Tibial artery (tissue), 4 donors: ENCODE data around the gene IGSF21.

Experiments
- DNase-seq, 2 donors: peaks; one replicate each; pipeline ENCODE4 v3.0.0-alpha.2; 2019
- H3K27ac ChIP-seq, 2 donors: fragments of 200-600 bp; sonication (generic) in 1 of 2; 1 replicate in 1 of 2; 2 replicates in 1 of 2; pipeline ENCODE4 v1.5.1; 2018 to 2019; ENCODE audit warnings: mild to moderate bottlenecking in 1 of 2
- H3K27me3 ChIP-seq, 2 donors: fragments of 200-600 bp; sonication (generic) in 1 of 2; one replicate each; pipeline versions ENCODE4 v1.5.1 to v1.6.0; 2016 to 2019
- H3K36me3 ChIP-seq, 3 donors: fragments of 200-600 bp; sonication (generic) in 2 of 3; one replicate each; pipeline ENCODE4 v1.5.1; 2016 to 2019; ENCODE audit warnings: mild to moderate bottlenecking in 2 of 3
- H3K4me1 ChIP-seq, 4 donors: fragments of 200-600 bp; sonication (generic) in 2 of 4; 1 replicate in 3 of 4; 2 replicates in 1 of 4; pipeline ENCODE4 v1.5.1; 2016 to 2019
- H3K4me3 ChIP-seq, 2 donors: fragments of 200-600 bp; sonication (generic) in 1 of 2; 1 replicate in 1 of 2; 2 replicates in 1 of 2; pipeline ENCODE4 v1.5.1; 2018 to 2019; ENCODE audit warnings: mild to moderate bottlenecking in 2 of 2
- H3K9me3 ChIP-seq, 3 donors: fragments of 200-600 bp; sonication (generic) in 1 of 3; one replicate each; pipeline ENCODE4 v1.5.1; 2016 to 2019
- intact Hi-C: fragments of 100-400 bp; cut with DNase I; formaldehyde crosslinking; loops from one replicate; pipeline ENCODE4 v1.15.0; 2023; ENCODE audit warnings: low total_unique reads
- TF ChIP-seq, protein P1 (sequence below), 2 experiments: fragments of 200-600 bp in 1 of 2; fragments of 450-650 bp in 1 of 2; IDR thresholded peaks; one replicate each; pipeline ENCODE4 v1.5.1; 2017 to 2019; ENCODE audit warnings: antibody characterized with exemption in 2 of 2, mild to moderate bottlenecking in 1 of 2, moderate library complexity in 1 of 2

IGSF21 gene

DNA sequence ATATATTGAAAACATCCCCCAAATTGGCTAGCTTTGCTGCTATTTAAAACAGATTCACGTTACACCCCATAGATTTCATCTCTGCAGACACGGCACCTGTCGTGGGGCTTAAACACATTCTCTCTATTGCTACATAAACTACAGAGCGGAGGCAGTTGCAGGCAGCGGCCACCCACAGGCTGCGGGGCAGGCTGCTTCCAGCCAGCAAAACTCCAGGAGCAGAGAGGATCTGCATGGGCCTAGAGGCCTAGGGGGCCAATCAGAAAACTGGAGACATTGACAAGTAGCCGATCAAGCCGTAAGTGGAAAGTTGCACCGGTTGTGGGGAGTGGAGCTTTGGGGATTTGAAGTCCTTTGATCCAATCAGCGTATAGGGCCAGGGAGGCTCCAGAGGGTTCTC lies 244.1 kb downstream of the IGSF21 start:
- peaks cover 0 to 63% of the 10 kb centered on the region in 2 donors for H3K27me3 ChIP-seq
- no peak for DNase-seq

DNA sequence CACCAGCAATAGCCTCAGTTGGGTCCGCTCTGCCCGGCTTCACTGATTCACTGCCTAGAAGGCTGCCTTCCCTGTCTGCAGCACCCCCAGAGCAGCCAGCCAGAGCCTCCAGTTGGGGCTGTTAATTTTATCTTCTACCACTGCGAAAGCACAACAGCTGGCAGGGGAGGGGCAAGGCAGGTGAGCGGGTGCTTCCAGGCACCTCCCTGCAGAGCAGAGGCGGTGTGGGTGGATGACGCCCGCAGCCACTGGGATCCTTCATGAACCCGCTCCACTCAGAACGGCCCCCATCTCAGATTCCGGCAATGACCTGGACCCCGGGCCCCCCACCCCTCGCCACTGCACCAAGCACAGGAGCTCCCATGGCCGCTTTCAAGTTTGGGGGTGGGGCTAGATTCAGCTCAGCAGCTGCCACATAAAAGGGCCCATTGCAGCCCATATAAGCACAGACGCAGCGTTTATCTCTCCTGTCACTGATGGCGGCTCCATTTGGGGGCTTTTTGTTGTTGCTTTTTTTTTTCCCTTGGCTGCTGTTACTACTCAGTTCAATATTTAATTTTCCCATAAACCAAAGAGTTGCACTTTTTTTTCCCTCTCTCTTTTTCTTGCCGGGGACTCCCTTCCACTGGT lies 245.2 kb downstream of the IGSF21 start:
- TF ChIP-seq, protein P1, sequence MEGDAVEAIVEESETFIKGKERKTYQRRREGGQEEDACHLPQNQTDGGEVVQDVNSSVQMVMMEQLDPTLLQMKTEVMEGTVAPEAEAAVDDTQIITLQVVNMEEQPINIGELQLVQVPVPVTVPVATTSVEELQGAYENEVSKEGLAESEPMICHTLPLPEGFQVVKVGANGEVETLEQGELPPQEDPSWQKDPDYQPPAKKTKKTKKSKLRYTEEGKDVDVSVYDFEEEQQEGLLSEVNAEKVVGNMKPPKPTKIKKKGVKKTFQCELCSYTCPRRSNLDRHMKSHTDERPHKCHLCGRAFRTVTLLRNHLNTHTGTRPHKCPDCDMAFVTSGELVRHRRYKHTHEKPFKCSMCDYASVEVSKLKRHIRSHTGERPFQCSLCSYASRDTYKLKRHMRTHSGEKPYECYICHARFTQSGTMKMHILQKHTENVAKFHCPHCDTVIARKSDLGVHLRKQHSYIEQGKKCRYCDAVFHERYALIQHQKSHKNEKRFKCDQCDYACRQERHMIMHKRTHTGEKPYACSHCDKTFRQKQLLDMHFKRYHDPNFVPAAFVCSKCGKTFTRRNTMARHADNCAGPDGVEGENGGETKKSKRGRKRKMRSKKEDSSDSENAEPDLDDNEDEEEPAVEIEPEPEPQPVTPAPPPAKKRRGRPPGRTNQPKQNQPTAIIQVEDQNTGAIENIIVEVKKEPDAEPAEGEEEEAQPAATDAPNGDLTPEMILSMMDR (IDR thresholded peaks at IDR 0.05), result no peak
- Histone ChIP-seq H3K27me3 (peaks cover 0 to 59% of the 10 kb centered on the region in 2 donors), H3K4me3 (no peak overlapping the region), H3K4me1 (no peaks in the 10 kb centered on the region), H3K9me3 (no peaks in the 10 kb centered on the region), H3K36me3 (no peaks in the 10 kb centered on the region), H3K27ac (no peak overlapping the region)
- intact Hi-C loops, result loop anchor here (5.0 kb wide), 1 partner anchor 1510 kb away; no protein-coding TSS in a partner anchor
- no peak for DNase-seq

More for the DNA sequence above, 244.1 kb downstream of the IGSF21 start:
- TF ChIP-seq, protein P1 (IDR thresholded peaks at IDR 0.05), result no peak
- intact Hi-C loops, result loop anchor here (5.0 kb wide), 1 partner anchor 1511 kb away; no protein-coding TSS in a partner anchor
- Histone ChIP-seq H3K27ac (no peak overlapping the region), H3K9me3 (no peaks in the 10 kb centered on the region), H3K4me3 (no peak overlapping the region), H3K4me1 (no peaks in the 10 kb centered on the region), H3K36me3 (no peaks in the 10 kb centered on the region)

DNA sequence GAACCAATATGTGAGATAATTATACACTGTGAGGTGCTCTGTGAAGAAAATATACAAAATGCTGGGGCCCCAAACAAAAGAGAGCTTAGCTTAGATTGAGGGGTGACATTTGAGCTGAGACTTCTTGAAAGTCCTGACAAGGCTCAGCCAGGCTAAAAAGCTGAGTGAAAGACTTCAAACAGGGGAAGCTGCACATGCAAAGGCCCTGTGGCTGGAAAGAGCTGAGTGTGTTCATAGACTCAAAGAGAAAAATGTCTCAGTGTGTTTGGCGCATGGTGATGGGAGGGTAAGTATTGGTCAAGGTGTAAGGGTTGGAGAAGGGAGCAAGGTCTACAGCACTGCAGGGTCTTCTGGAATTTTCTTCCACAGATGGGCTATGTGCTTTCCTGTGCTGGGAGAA lies 245.9 kb downstream of the IGSF21 start:
- no peaks in the 10 kb centered on the region for H3K9me3 ChIP-seq
- H3K4me1 ChIP-seq, result no peaks in the 10 kb centered on the region
- H3K4me3 ChIP-seq, result no peak overlapping the region
- H3K36me3 ChIP-seq, result no peaks in the 10 kb centered on the region
- intact Hi-C loops, result loop anchor here (5.0 kb wide), 1 partner anchor 1509 kb away; no protein-coding TSS in a partner anchor
- no peak overlapping the region for H3K27ac ChIP-seq
- peaks cover 0 to 55% of the 10 kb centered on the region in 2 donors for H3K27me3 ChIP-seq
- TF ChIP-seq, protein P1 (IDR thresholded peaks at IDR 0.05), result no peak
- no peak for DNase-seq

DNA sequence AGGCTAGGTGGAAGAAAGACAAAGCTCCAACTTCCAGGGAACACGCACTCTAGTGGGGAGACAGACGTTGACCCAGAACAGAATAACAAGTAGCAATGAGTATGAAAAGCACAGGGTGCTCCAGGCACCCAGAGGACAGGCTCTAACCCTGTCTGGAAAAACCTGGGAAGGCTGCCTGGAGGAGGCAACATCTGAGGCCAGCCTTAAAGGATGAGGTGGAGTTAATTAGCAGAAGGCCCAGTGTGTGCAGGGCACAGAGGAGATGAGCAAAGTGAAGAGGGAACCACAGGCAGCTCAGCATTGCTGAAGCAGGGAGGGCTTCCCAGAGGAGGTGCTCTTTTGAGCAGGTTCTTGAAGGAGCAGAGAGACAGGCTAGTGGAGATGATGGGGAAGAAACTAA lies 246.4 kb downstream of the IGSF21 start:
- no peaks in the 10 kb centered on the region for H3K36me3 ChIP-seq
- DNase-seq, result no peak
- intact Hi-C loops, result loop anchor here (5.0 kb wide), 1 partner anchor 1508 kb away; no protein-coding TSS in a partner anchor
- no peak overlapping the region for H3K4me3 ChIP-seq
- TF ChIP-seq, protein P1 (IDR thresholded peaks at IDR 0.05), result no peak
- H3K27ac ChIP-seq, result no peak overlapping the region
- H3K9me3 ChIP-seq, result no peaks in the 10 kb centered on the region
- H3K4me1 ChIP-seq, result no peaks in the 10 kb centered on the region
- H3K27me3 ChIP-seq, result peaks cover 0 to 56% of the 10 kb centered on the region in 2 donors

DNA sequence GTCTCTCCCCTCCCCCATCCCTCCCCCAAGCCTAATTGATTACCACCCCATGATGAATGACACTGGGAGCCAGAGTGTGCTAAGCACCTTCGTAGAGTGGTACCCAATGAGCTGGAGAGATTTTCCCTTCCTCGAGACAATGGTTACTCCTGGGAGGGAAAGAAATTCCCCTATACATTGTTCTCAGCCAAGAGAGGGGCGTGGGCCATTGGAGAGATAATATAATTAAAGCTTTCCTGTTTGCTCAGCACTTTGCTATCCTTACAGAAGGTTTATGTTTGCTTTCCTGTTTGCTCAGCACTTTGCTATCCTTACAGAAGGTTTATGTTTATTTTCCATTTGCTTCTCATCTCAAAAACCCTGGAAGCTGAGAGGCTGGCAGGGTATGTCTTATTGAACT lies 247.0 kb downstream of the IGSF21 start:
- TF ChIP-seq, protein P1 (IDR thresholded peaks at IDR 0.05), result no peak
- intact Hi-C loops, result loop anchor here (5.0 kb wide), 1 partner anchor 1508 kb away; no protein-coding TSS in a partner anchor
- H3K9me3 ChIP-seq, result no peaks in the 10 kb centered on the region
- H3K27me3 ChIP-seq, result peaks cover 0 to 52% of the 10 kb centered on the region in 2 donors
- H3K27ac ChIP-seq, result no peak overlapping the region
- H3K4me1 ChIP-seq, result no peaks in the 10 kb centered on the region
- H3K36me3 ChIP-seq, result no peaks in the 10 kb centered on the region
- no peak for DNase-seq
- no peak overlapping the region for H3K4me3 ChIP-seq
